Thyroid gland (tissue), 4 donors: ENCODE data around the gene MEGF6.

Experiments
- POLR2A ChIP-seq, 2 donors: fragments of 450-650 bp; IDR thresholded peaks; one replicate each; pipeline ENCODE4 v1.6.1; 2017; ENCODE audit warnings: antibody characterized with exemption in 2 of 2, mild to moderate bottlenecking in 2 of 2, moderate library complexity in 1 of 2
- TF ChIP-seq, protein P1 (sequence below), 6 experiments: fragments of 200-600 bp in 3 of 6; fragments of 450-650 bp in 3 of 6; sonication (generic) in 3 of 6; IDR thresholded peaks; one replicate each; pipeline ENCODE4 v1.5.1; 2016 to 2019; ENCODE audit warnings: antibody characterized with exemption in 6 of 6, mild to moderate bottlenecking in 2 of 6, inconsistent platforms in 1 of 6, moderate library complexity in 1 of 6

- TF ChIP-seq, protein P1, sequence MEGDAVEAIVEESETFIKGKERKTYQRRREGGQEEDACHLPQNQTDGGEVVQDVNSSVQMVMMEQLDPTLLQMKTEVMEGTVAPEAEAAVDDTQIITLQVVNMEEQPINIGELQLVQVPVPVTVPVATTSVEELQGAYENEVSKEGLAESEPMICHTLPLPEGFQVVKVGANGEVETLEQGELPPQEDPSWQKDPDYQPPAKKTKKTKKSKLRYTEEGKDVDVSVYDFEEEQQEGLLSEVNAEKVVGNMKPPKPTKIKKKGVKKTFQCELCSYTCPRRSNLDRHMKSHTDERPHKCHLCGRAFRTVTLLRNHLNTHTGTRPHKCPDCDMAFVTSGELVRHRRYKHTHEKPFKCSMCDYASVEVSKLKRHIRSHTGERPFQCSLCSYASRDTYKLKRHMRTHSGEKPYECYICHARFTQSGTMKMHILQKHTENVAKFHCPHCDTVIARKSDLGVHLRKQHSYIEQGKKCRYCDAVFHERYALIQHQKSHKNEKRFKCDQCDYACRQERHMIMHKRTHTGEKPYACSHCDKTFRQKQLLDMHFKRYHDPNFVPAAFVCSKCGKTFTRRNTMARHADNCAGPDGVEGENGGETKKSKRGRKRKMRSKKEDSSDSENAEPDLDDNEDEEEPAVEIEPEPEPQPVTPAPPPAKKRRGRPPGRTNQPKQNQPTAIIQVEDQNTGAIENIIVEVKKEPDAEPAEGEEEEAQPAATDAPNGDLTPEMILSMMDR (IDR thresholded peaks at IDR 0.05): no peak
- no peak for TF ChIP-seq POLR2A (IDR thresholded peaks at IDR 0.05)
Observed at GRCh38 chr1:3454811-3455618, 156.3 kb downstream of the MEGF6 start.
